HepG2 (cell line): Measurements from ENCODE around the gene HNRNPA0. TPM values are rescaled to one million over a fixed set of nuclear protein-coding genes. Genes with fewer than 3 reads are reported as not detected.
A peak's percentile ranks its signal among the peaks of the same experiment; 100 is the strongest.

Experiments used
- ATAC-seq: fragments of 200-7000 bp; cut with Tn5 transposase; 3 replicates; pipeline ENCODE4 v1.9.1; 2020; ENCODE audit warnings: mild to moderate bottlenecking, moderate library complexity
- BruUV-seq: library from RNA; stranded (reverse); fragments of 400-500 nt; replicated peaks from 2 replicates; lab custom pipeline; 2021; lab: Mats Ljungman, UMichigan
- CTCF ChIA-PET: fragments of 300-600 bp; formaldehyde crosslinking; extraction: SDS; loops from one replicate; lab custom pipeline; 2021; ENCODE audit warnings: low total read pairs, inconsistent platforms, low intra/inter-chr PET ratio; lab: Yijun Ruan, JAX
- POLR2A ChIA-PET: fragments of 350-600 bp; sonication (Branson Sonifier 250); formaldehyde crosslinking; loops from one replicate; lab custom pipeline; 2020; ENCODE audit warnings: antibody characterized with exemption, inconsistent platforms; lab: Yijun Ruan, JAX
- DNase-seq: peaks from one replicate; pipeline ENCODE4 v3.0.0-alpha.2; 2015; ENCODE audit warnings: low spot score
- FAIRE-seq: peaks from 3 replicates; lab custom pipeline; 2011; peaks lifted over from hg19 to GRCh38; lab: Jason Lieb, UNC
- H2AFZ ChIP-seq: one replicate; pipeline ENCODE4 v1.6.1; 2011; ENCODE audit warnings: low read length, inconsistent platforms
- H3K27ac ChIP-seq: fragments of 300-600 bp; 3 replicates; pipeline ENCODE4 v1.8.0; 2011; ENCODE audit warnings: mixed run types, mild to moderate bottlenecking, mixed read lengths, low read length, inconsistent platforms; ENCODE audit not compliant: insufficient read depth; ENCODE audit errors: extremely low read length
- H3K27me3 ChIP-seq, 2 experiments: fragments of 200-600 bp in 1 of 2; 2 replicates in 1 of 2; 3 replicates in 1 of 2; pipeline versions ENCODE4 v1.6.0 to v1.8.0; 2011; ENCODE audit warnings: low read length in 2 of 2, mild to moderate bottlenecking in 2 of 2, moderate library complexity in 2 of 2, inconsistent platforms in 1 of 2; ENCODE audit not compliant: insufficient read depth in 2 of 2, control insufficient read depth in 1 of 2
- H3K36me3 ChIP-seq, 2 experiments: fragments of 200-600 bp in 1 of 2; replicated peaks in 1 of 2; 2 replicates in 1 of 2; 3 replicates in 1 of 2; pipeline versions ENCODE4 v1.5.1 to v1.8.0; 2011; ENCODE audit warnings: low read length in 2 of 2, inconsistent platforms in 1 of 2; ENCODE audit not compliant: insufficient read depth in 2 of 2, control insufficient read depth in 1 of 2
- H3K4me1 ChIP-seq: 2 replicates; pipeline ENCODE4 v1.5.1; 2012; ENCODE audit warnings: low read length, inconsistent platforms; ENCODE audit not compliant: insufficient read depth
- H3K4me2 ChIP-seq: 2 replicates; pipeline ENCODE4 v1.6.0; 2011; ENCODE audit warnings: low read depth, low read length, inconsistent platforms
- H3K4me3 ChIP-seq, 3 experiments: fragments of 200-600 bp in 1 of 3; sonication (generic), shearing (Covaris generic) in 1 of 3; replicated peaks in 1 of 3; 2 replicates each; pipeline ENCODE4 v1.5.1; 2011 to 2016; ENCODE audit warnings: low read length in 3 of 3, inconsistent platforms in 2 of 3, low read depth in 2 of 3, mild to moderate bottlenecking in 2 of 3, control low read depth in 1 of 3, mixed read lengths in 1 of 3; ENCODE audit not compliant: insufficient read depth in 1 of 3
- H3K79me2 ChIP-seq: one replicate; pipeline ENCODE4 v1.6.1; 2011; ENCODE audit warnings: low read length, inconsistent platforms; ENCODE audit not compliant: insufficient read depth
- H3K9ac ChIP-seq: 2 replicates; pipeline ENCODE4 v1.6.0; 2011; ENCODE audit warnings: mild to moderate bottlenecking, low read depth, low read length, inconsistent platforms; ENCODE audit not compliant: insufficient read depth
- H3K9me3 ChIP-seq: 2 replicates; pipeline ENCODE4 v1.5.1; 2012; ENCODE audit warnings: mild to moderate bottlenecking, low read length
- H4K20me1 ChIP-seq: 2 replicates; pipeline ENCODE4 v1.6.0; 2011; ENCODE audit warnings: inconsistent platforms, mild to moderate bottlenecking, low read length, moderate library complexity; ENCODE audit not compliant: insufficient read depth
- ATF4 ChIP-seq, 2 experiments: fragments of 450-650 bp in 1 of 2; sonication (generic) in 1 of 2; formaldehyde crosslinking; IDR thresholded peaks; 2 replicates each; pipeline versions ENCODE4 v1.5.0 to v1.8.0; 2020 to 2022; ENCODE audit warnings: mild to moderate bottlenecking in 1 of 2, missing genetic modification reagents in 1 of 2
- ATF7 ChIP-seq, 2 experiments: fragments of 450-650 bp in 1 of 2; sonication (generic) in 1 of 2; formaldehyde crosslinking in 1 of 2; IDR thresholded peaks; 2 replicates each; pipeline versions ENCODE4 v1.4.0 to v1.6.1; 2016 to 2020; ENCODE audit warnings: antibody characterized with exemption in 1 of 2, mild to moderate bottlenecking in 1 of 2, missing genetic modification reagents in 1 of 2
- CTCF ChIP-seq: sonication (generic); formaldehyde crosslinking; IDR thresholded peaks from 2 replicates; pipeline ENCODE4 v1.5.0; 2020; ENCODE audit warnings: mild to moderate bottlenecking, missing genetic modification reagents, moderate library complexity
- DPF2 ChIP-seq: sonication (generic); formaldehyde crosslinking; IDR thresholded peaks from 2 replicates; pipeline ENCODE4 v1.4.0; 2020; ENCODE audit warnings: mild to moderate bottlenecking, low read depth, missing genetic modification reagents, borderline replicate concordance
- MEIS1 ChIP-seq: sonication (generic); formaldehyde crosslinking; IDR thresholded peaks from 2 replicates; pipeline ENCODE4 v1.9.0; 2021; ENCODE audit warnings: mild to moderate bottlenecking, missing genetic modification reagents, moderate library complexity, borderline replicate concordance
- NFATC3 ChIP-seq: sonication (generic); formaldehyde crosslinking; IDR thresholded peaks from 2 replicates; pipeline ENCODE4 v1.5.1; 2020; ENCODE audit warnings: mild to moderate bottlenecking, missing genetic modification reagents
- RAD21 ChIP-seq: fragments of 450-650 bp; formaldehyde crosslinking; IDR thresholded peaks from 2 replicates; pipeline ENCODE4 v1.5.0; 2020; ENCODE audit warnings: mild to moderate bottlenecking
- SNRNP70 ChIP-seq: fragments of 200-400 bp; formaldehyde crosslinking; IDR thresholded peaks from 2 replicates; pipeline ENCODE4 v1.6.1; 2017; ENCODE audit warnings: mild to moderate bottlenecking, low read depth, low read length, moderate library complexity
- STAG1 ChIP-seq: sonication (generic); formaldehyde crosslinking; IDR thresholded peaks from 2 replicates; pipeline ENCODE4 v1.4.0; 2020; ENCODE audit warnings: missing genetic modification reagents
- TEAD2 ChIP-seq: sonication (generic); formaldehyde crosslinking; IDR thresholded peaks from 2 replicates; pipeline ENCODE4 v1.9.0; 2021; ENCODE audit warnings: missing genetic modification reagents
- THAP9 ChIP-seq: sonication (generic); formaldehyde crosslinking; IDR thresholded peaks from 2 replicates; pipeline ENCODE4; 2020; ENCODE audit warnings: missing genetic modification reagents, mild to moderate bottlenecking, borderline replicate concordance
- TIGD3 ChIP-seq: sonication (generic); formaldehyde crosslinking; IDR thresholded peaks from 2 replicates; pipeline ENCODE4 v1.5.1; 2020; ENCODE audit warnings: mild to moderate bottlenecking, missing genetic modification reagents, borderline replicate concordance
- ZFYVE20 ChIP-seq: sonication (generic); formaldehyde crosslinking; IDR thresholded peaks from 2 replicates; pipeline ENCODE4 v1.8.0; 2023; ENCODE audit warnings: low read depth, mild to moderate bottlenecking, moderate library complexity, missing genetic modification reagents, borderline replicate concordance
- ZNF121 ChIP-seq: sonication (generic); formaldehyde crosslinking; IDR thresholded peaks from 2 replicates; pipeline ENCODE4 v1.5.0; 2020; ENCODE audit warnings: mild to moderate bottlenecking, missing genetic modification reagents
- ZNF34 ChIP-seq: sonication (generic); formaldehyde crosslinking; IDR thresholded peaks from 2 replicates; pipeline ENCODE4 v1.4.0; 2020; ENCODE audit warnings: mild to moderate bottlenecking, missing genetic modification reagents, borderline replicate concordance
- ZNF563 ChIP-seq: sonication (generic); formaldehyde crosslinking; IDR thresholded peaks from 2 replicates; pipeline ENCODE4 v1.8.0; 2022; ENCODE audit warnings: mild to moderate bottlenecking, moderate library complexity, missing genetic modification reagents
- WGBS: methylation state at CpG from one replicate; pipeline ENCODE4 v1.1.6; 2017; ENCODE audit warnings: low lambda C conversion rate; 5-methylcytosine and 5-hydroxymethylcytosine counted together
- in situ Hi-C: cut with HindIII; loops from 2 replicates; pipeline ENCODE4 v1.10.0; 2017; ENCODE audit warnings: low pct_unique_long_range_greater_than_20kb; ENCODE audit not compliant: extremely low pct_ligation_motif_present
- intact Hi-C: fragments of 100-400 bp; cut with micrococcal nuclease; formaldehyde crosslinking; loops from one replicate; pipeline ENCODE4 v1.10.0; 2022; ENCODE audit not compliant: unreplicated experiment
- polyA plus RNA-seq, 8 experiments: library from polyadenylated mRNA; depleted of rRNA in 3 of 8; stranded (reverse) in 7 of 8; unstranded in 1 of 8; fragments of >200 nt; fragmentation: Illumina TruSeq in 4 of 8; extraction: Trizol in 4 of 8; gene quantifications; 2 replicates each; pipeline versions ENCODE4 v1.2.1 to v1.2.3, GENCODE V29; 2011 to 2016; ENCODE audit warnings: low read depth in 4 of 8, missing spikeins in 1 of 8, mixed read lengths in 1 of 8; ENCODE audit not compliant: insufficient read depth in 1 of 8
- total RNA-seq, 5 experiments: library from RNA; depleted of rRNA; stranded (reverse); fragments of >200 nt; fragmentation: Illumina TruSeq; extraction: Trizol; gene quantifications; 2 replicates each; pipeline ENCODE4 v1.2.3, GENCODE V29; 2016; ENCODE audit warnings: low read depth in 1 of 5

The HNRNPA0 gene
- total and polyA plus RNA-seq, 2 of the 13 experiments (the other 11 are each of a cell fraction or from before 2014, with no cell fraction given): 9.0 to 12.9 TPM

GRCh38 chr5:137743031-137743640 is 11.0 kb downstream of the HNRNPA0 start:
- FAIRE-seq (peak; percentile 77), ATAC-seq (peak; percentile 84), DNase-seq (peak; percentile 77)
- Histone ChIP-seq H3K27me3 (no peaks in the 10 kb centered on the region), H3K4me2 (no peak overlapping the region), H3K27ac (no peak overlapping the region), H3K36me3 (no peaks in the 10 kb centered on the region), H2AFZ (no peak overlapping the region), H3K79me2 (no peaks in the 10 kb centered on the region), H3K9ac (no peak overlapping the region), H4K20me1 (no peaks in the 10 kb centered on the region), H3K4me3 (no peak overlapping the region), H3K9me3 (no peaks in the 10 kb centered on the region), H3K4me1 (peaks cover 19% of the 10 kb centered on the region)
- ChIA-PET POLR2A (no interaction called here), CTCF (interaction anchor here (2.7 to 3.2 kb wide), 2 partner anchors 83 to 113 kb away, joined by 18 to 37 read pairs; no protein-coding TSS in a partner anchor)
- in situ Hi-C loops (no loop called here), intact Hi-C loops (loop anchor here (1.0 kb wide), 2 partner anchors 83 to 114 kb away; no protein-coding TSS in a partner anchor)
- 70% methylated on average over 4 of the region's 4 CpGs for WGBS
- BruUV-seq: no TSS peak
- TF ChIP-seq STAG1: peak; percentile 61
- TF ChIP-seq TIGD3 (CRISPR knock-in tag): no peak
- TF ChIP-seq ATF7 (IDR thresholded peaks at IDR 0.05): no peak
- no peak for TF ChIP-seq ATF7 (CRISPR knock-in tag; IDR thresholded peaks at IDR 0.05)
- 0 out of 2 replicates have a peak, but pooled peaks have one; percentile 17 for TF ChIP-seq RAD21 (CRISPR knock-in tag)
- no peak for TF ChIP-seq ZNF121 (CRISPR knock-in tag)
- TF ChIP-seq NFATC3: no peak
- no peak for TF ChIP-seq DPF2 (CRISPR knock-in tag)
- no peak for TF ChIP-seq MEIS1
- TF ChIP-seq TEAD2: no peak
- no peak for TF ChIP-seq ZNF34 (CRISPR knock-in tag)
- TF ChIP-seq ZNF563 (CRISPR knock-in tag): no peak
- TF ChIP-seq ZFYVE20 (CRISPR knock-in tag): no peak
- TF ChIP-seq THAP9 (CRISPR knock-in tag): no peak
- TF ChIP-seq CTCF (CRISPR knock-in tag): peak; percentile 69
- no peak for TF ChIP-seq ATF4 (CRISPR knock-in tag; IDR thresholded peaks at IDR 0.05)
- TF ChIP-seq SNRNP70: no peak
